COLO829 (cell line): Measurements from ENCODE around the gene JPH2.
"Not testable (repeated sequence)": the region's sequence is repeated elsewhere in the genome, so short reads cannot be mapped to it uniquely, and the experiment has no call there.

Experiments used
- DNase-seq: peaks from one replicate; pipeline ENCODE4 v3.0.0; 2012; ENCODE audit warnings: low spot score

JPH2 gene

GRCh38 chr20:44187054-44187771, at the start of gene JPH2:
JPH2 (minus strand) TSS chr20:44187188; CDS start chr20:44186705, 483 bp downstream.
- DNase-seq, result no peak

- DNase-seq, result no peak
Measured at GRCh38 chr20:44235702-44236101, 48.7 kb upstream of the JPH2 start.

GRCh38 chr20:44234566-44235317, 47.8 kb upstream of the JPH2 start:
- no peak for DNase-seq

GRCh38 chr20:44233436-44234016, 46.5 kb upstream of the JPH2 start:
- DNase-seq, result no peak

GRCh38 chr20:44232469-44232856, 45.5 kb upstream of the JPH2 start:
- DNase-seq, result not testable (repeated sequence)

GRCh38 chr20:44231713-44232468, 44.9 kb upstream of the JPH2 start:
- DNase-seq, result no peak

- no peak for DNase-seq
Measured at GRCh38 chr20:44231193-44231592, 44.2 kb upstream of the JPH2 start.

- DNase-seq, result no peak
Measured at GRCh38 chr20:44228465-44229258, 41.7 kb upstream of the JPH2 start.

- no peak for DNase-seq
Measured at GRCh38 chr20:44224637-44225036, 37.6 kb upstream of the JPH2 start.

GRCh38 chr20:44223721-44224120, 36.7 kb upstream of the JPH2 start:
- no peak for DNase-seq

- DNase-seq, result no peak
Measured at GRCh38 chr20:44222633-44223368, 35.8 kb upstream of the JPH2 start.

- DNase-seq, result no peak
Measured at GRCh38 chr20:44222027-44222426, 35.0 kb upstream of the JPH2 start.

GRCh38 chr20:44221368-44221954, 34.5 kb upstream of the JPH2 start:
- no peak for DNase-seq

- DNase-seq, result no peak
Measured at GRCh38 chr20:44219791-44220190, 32.8 kb upstream of the JPH2 start.

- DNase-seq, result no peak
Measured at GRCh38 chr20:44219170-44219730, 32.3 kb upstream of the JPH2 start.

GRCh38 chr20:44218446-44218845, 31.5 kb upstream of the JPH2 start:
- DNase-seq, result no peak

- peak; percentile 76 for DNase-seq
Measured at GRCh38 chr20:44217342-44218092, 30.5 kb upstream of the JPH2 start.

GRCh38 chr20:44215125-44215524, 28.1 kb upstream of the JPH2 start:
- DNase-seq, result peak; percentile 42

- no peak for DNase-seq
Measured at GRCh38 chr20:44212792-44213191, 25.8 kb upstream of the JPH2 start.
